ENCODE results near the gene CCDC47. TPM values are rescaled to one million over a fixed set of nuclear protein-coding genes. Genes with fewer than 3 reads are reported as not detected.

The CCDC47 gene
- total RNA-seq, 2 experiments from 2014 or later = 47.0 to 54.8 TPM

DNA sequence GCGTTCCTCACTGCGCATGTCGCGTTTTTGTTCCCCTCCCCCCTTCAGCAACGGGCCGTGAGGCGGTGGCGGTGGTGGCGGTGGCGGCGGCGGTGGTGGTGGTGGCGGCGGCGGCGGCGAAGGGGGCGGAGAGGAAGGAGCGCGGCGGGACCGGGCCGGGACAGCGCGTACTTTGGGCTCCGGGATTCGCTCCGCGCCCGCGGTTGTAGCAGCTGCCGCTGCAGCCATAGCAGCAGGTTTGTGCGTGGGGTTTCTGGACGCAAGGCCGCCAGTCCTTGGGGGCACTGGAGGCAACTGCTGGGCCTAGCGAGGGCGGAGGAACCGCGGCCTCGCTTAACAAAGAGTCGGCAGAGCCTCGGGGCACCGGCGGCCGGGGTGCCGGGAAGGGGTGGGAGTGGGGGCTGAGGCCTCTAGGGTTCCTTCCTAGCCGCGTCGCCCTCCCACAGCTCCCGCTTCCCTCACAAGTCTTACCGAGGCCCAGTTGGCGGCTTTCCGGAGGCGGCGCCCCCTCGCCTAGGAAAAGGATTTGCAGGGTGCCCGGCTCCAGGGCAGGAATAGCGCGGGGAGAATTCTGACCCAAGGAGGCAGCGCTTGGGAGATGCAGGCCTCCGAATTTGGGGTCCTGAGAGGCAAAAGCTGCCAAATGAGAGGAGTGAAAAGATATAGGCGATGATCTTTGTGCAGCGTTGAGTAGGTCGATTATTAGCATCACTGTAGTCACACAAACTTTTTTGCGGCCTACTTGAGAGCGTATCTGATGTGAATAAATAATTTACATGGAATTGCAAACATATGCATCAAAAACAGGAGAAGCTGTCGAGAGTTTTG, 958 bp upstream of the CCDC47 start, which contains the start of gene DDX42:
DDX42 (plus strand) TSS at position 30 of the 828 bp plus-strand sequence. CDS start 12,880 bp downstream, outside the sequence.
- ATAC-seq (ENCODE audit: low read depth) (peak; percentile 2), DNase-seq (peak; percentile 89)
- H3K4me3 Mint-ChIP-seq = peak within 1 kb of the TSS; percentile 91
- H3K9me3 Mint-ChIP-seq = no peaks in the 10 kb centered on the region
- peaks cover 37% of the 10 kb centered on the region for H3K4me1 Mint-ChIP-seq
- H3K27ac Mint-ChIP-seq = peak within 1 kb of the TSS; percentile 97
- H3K36me3 Mint-ChIP-seq = peaks cover 23% of the 10 kb centered on the region
- POLR2A ChIA-PET = interaction anchor here (0.6 to 5.1 kb wide), 29 partner anchors 9 to 371 kb away, joined by 3 to 64 read pairs (median 5); partner anchors contain the start of genes FTSJ3, LIMD2, MAP3K3 and PSMC5
- no peaks in the 10 kb centered on the region for H3K27me3 Mint-ChIP-seq

DNA sequence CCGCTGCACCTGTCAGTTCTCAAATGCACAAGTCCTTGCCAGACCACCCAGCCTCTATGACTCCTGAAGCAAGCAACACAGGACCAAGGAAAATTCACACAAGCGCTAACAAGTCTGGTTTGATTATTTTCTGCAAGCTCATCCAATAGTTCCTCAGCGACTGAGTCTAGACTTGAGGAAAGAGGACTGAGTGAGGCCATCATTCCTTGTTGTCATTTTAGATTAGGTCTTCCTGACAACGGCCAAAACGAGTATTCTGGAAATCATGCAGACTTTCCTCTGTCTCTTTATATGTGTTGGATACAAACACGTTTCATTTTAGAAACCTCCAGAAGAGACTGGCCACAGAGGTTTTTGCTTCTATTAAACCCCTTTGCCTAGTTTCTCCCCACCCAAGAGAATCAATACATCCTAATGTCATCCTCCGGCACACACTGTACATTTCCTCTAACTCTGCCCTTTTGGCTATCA, 561 bp downstream of the CCDC47 start:
- Mint-ChIP-seq H3K4me1 (peaks cover 29% of the 10 kb centered on the region), H3K27me3 (no peaks in the 10 kb centered on the region), H3K9me3 (no peaks in the 10 kb centered on the region), H3K36me3 (peaks cover 23% of the 10 kb centered on the region), H3K4me3 (peak overlapping the region; percentile 91), H3K27ac (peak overlapping the region; percentile 97)
- no peak for ATAC-seq (ENCODE audit: low read depth)
- DNase-seq = no peak
- POLR2A ChIA-PET = interaction anchor here (1.1 to 5.1 kb wide), 20 partner anchors 9 to 373 kb away, joined by 4 to 64 read pairs (median 7); partner anchors contain the start of genes FTSJ3, LIMD2, MAP3K3 and PSMC5

DNA sequence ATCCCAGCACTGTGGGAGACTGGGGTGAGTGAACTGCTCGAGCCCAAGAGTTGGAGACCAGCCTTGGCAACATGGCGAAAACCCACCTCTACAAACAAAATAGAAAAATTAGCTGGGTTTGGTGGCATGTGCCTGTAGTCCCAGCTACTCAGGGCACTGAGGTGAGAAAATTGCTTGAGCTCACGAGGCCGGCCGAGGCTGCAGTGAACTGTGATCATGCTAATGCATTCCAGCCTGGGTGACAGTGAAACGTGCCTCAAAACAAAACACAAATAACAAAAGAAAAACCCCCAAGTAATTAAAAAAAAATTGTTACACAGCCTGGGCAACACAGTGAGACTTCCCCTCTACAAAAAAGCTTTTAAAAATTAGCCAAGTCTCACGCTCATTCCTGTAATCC, 5.0 kb downstream of the CCDC47 start:
- Mint-ChIP-seq H3K36me3 (peaks cover 27% of the 10 kb centered on the region), H3K9me3 (no peaks in the 10 kb centered on the region), H3K27me3 (no peaks in the 10 kb centered on the region), H3K27ac (no peak overlapping the region), H3K4me3 (no peak overlapping the region), H3K4me1 (peaks cover 25% of the 10 kb centered on the region)
- DNase-seq = no peak
- no peak for ATAC-seq (ENCODE audit: low read depth)
- POLR2A ChIA-PET = interaction anchor here (0.6 kb wide), 1 partner anchor 13 kb away, joined by 3 read pairs; no protein-coding TSS in a partner anchor

DNA sequence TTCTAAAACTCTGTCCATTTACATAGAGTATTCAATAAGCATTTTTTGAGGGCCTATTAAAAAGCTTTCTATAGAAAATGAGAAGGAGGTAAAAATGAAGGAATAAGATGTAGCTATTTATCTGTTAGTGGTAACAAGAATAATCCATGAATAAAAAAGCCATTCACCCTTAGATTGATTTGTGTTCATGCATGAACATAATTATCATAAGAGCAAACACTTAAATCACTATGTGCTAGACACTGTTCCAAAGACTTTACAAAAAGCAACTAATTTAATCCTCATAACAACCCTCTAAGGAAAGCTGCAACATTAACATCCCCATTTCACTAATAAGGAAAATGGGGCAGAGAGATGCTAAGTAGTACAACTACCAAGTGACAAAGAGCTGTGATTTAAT, 6.6 kb downstream of the CCDC47 start:
- Mint-ChIP-seq H3K36me3 (peaks cover 28% of the 10 kb centered on the region), H3K27ac (no peak overlapping the region)

DNA sequence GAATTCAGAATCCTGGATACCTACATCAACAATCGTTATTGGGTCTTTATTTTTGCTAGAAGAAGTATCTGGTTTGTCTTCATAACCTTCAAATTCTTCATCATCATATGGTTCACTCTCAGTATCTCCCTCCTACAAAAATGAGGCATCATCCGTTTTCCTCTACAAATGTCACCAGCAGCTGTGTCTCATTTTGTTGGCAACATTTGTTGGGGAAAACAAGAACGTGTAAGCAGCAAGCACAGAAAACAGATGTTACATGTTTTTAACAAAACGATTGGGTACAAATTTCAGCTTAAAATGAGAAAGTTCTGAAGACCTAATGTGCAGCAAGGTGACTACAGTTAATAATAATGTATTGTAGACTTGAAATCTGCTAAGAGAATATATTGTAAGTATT, 8.7 kb downstream of the CCDC47 start:
- no peak overlapping the region for H3K4me3 Mint-ChIP-seq
- H3K9me3 Mint-ChIP-seq = no peaks in the 10 kb centered on the region
- H3K4me1 Mint-ChIP-seq = peaks cover 30% of the 10 kb centered on the region
- no peak overlapping the region for H3K27ac Mint-ChIP-seq
- H3K27me3 Mint-ChIP-seq = no peaks in the 10 kb centered on the region
- H3K36me3 Mint-ChIP-seq = peaks cover 28% of the 10 kb centered on the region
- POLR2A ChIA-PET = interaction anchor here (1.9 kb wide), 1 partner anchor 9 kb away, joined by 6 read pairs; the partner anchor contains the start of genes CCDC47 and DDX42
- DNase-seq (no peak), ATAC-seq (ENCODE audit: low read depth) (no peak)

More for the DNA sequence above, 6.6 kb downstream of the CCDC47 start:
- DNase-seq (no peak), ATAC-seq (ENCODE audit: low read depth) (no peak)
- POLR2A ChIA-PET = interaction anchor here (0.7 kb wide), 1 partner anchor 322 kb away, joined by 3 read pairs; no protein-coding TSS in a partner anchor
- Mint-ChIP-seq H3K4me3 (no peak overlapping the region), H3K27me3 (no peaks in the 10 kb centered on the region), H3K9me3 (no peaks in the 10 kb centered on the region), H3K4me1 (peaks cover 27% of the 10 kb centered on the region)

DNA sequence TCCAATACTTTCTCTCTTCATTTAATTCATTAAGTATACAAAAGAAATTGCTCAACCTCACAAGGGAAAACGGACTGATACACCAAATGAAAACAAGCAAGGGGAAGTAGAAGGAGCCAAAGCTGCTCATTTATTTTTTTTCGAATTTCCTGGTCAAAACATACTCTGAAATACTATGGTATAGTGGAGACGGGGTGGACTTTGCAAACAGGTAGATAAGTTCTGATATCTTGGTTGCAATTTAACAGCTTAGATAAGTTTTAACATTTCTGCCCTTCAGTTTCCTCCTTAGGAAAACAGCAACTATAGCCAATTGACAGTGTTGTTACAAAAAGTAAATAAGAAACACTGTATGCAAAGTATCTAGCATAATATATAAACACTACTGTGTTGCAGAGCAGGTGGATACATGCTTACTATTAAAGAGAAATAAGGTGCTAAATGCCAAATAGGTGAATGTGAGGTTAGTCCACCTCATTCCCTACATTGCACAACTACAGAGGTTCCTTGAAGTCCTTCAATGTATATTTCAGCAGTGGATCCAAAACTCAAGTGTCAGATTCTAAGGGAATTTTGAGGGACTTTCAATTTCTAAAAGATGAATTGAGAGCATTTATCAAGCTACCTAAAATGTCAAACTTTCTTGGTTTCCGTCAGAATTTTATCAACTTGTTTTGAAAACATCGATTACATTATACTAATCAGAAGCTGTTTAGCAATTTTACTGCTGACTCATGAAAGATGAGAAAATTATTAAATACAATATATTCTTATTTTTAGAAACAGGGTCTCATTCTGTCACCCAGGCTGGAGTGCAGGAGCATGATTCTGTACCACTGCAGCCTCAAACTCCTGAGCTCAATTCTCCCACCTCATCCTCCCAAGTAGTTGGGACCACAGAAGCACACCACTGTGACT, 11.0 kb downstream of the CCDC47 start:
- POLR2A ChIA-PET = interaction anchor here (0.7 to 1.9 kb wide), 6 partner anchors 9 to 71 kb away, joined by 3 to 11 read pairs (median 5); partner anchors contain the start of genes CCDC47 and DDX42
- H3K4me1 Mint-ChIP-seq = peaks cover 30% of the 10 kb centered on the region
- peak overlapping the region; percentile 28 for H3K27ac Mint-ChIP-seq
- no peaks in the 10 kb centered on the region for H3K27me3 Mint-ChIP-seq
- H3K9me3 Mint-ChIP-seq = no peaks in the 10 kb centered on the region
- no peak for DNase-seq
- no peak for ATAC-seq (ENCODE audit: low read depth)
- H3K36me3 Mint-ChIP-seq = peaks cover 26% of the 10 kb centered on the region
- H3K4me3 Mint-ChIP-seq = no peak overlapping the region

DNA sequence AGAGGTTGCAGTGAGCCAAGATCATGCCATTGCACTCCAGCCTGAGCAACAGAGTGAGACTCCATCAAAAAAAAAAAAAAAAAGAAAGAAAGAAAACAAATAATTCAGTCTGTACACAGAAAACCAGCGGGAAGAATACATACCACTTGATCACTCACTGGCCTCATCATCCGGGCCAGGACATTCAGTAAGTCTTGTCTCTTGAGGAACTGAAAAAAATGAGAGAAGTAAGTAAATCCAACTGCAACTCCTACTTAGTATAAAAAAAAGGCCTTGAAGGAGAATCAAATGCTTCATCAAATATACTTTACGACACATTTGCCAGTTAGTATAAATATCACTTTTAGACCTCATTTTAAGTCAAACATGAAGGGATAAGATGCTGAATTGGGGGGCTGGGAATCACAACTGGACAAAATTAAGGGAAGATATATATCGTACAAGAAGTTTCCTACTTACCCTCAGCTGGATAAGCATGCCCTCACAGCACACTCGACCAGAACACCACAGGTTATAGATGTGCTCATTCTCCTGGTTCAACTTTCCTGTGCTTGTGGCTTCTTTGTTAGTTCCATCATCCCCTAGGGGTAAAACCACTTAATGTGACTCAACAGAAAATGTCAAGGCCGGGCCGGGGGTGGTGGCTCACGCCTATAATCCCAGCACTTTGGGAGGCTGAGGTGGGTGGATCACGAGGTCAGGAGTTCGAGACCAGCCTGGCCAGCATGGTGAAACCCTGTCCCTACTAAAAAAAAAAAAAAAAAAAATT, 12.4 kb downstream of the CCDC47 start:
- H3K36me3 Mint-ChIP-seq = peaks cover 32% of the 10 kb centered on the region
- H3K27ac Mint-ChIP-seq = peak overlapping the region; percentile 8
- no peak for DNase-seq
- H3K4me3 Mint-ChIP-seq = no peak overlapping the region
- H3K27me3 Mint-ChIP-seq = no peaks in the 10 kb centered on the region
- no peaks in the 10 kb centered on the region for H3K9me3 Mint-ChIP-seq
- peaks cover 22% of the 10 kb centered on the region for H3K4me1 Mint-ChIP-seq
- no peak for ATAC-seq (ENCODE audit: low read depth)
- POLR2A ChIA-PET = interaction anchor here (1.1 to 1.7 kb wide), 2 partner anchors 9 to 12 kb away, joined by 8 to 11 read pairs; partner anchors contain the start of gene CCDC47

DNA sequence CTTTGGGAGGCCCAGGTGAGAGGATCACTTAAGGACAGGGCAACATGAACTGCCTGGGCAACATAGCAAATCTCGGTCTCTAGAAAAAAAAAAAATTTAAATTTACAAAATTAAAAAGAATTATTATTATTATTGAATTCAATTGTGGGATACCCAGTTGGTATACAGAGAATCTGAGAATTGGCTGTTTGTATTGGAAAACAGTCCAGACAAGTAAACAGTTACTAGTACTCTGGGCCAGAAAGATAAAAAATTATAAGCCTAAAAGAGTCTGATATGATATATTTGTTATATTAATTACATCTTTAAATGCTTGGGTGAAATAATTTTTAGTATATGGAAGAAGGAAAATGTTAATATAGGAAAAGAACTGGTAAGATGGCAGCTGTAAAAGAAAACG, 15.0 kb downstream of the CCDC47 start:
- Mint-ChIP-seq H3K9me3 (no peaks in the 10 kb centered on the region), H3K27me3 (no peaks in the 10 kb centered on the region), H3K36me3 (peaks cover 25% of the 10 kb centered on the region), H3K27ac (no peak overlapping the region), H3K4me3 (no peak overlapping the region), H3K4me1 (peaks cover 17% of the 10 kb centered on the region)
- ATAC-seq (ENCODE audit: low read depth) = no peak
- DNase-seq = no peak
- POLR2A ChIA-PET = no interaction called here

DNA sequence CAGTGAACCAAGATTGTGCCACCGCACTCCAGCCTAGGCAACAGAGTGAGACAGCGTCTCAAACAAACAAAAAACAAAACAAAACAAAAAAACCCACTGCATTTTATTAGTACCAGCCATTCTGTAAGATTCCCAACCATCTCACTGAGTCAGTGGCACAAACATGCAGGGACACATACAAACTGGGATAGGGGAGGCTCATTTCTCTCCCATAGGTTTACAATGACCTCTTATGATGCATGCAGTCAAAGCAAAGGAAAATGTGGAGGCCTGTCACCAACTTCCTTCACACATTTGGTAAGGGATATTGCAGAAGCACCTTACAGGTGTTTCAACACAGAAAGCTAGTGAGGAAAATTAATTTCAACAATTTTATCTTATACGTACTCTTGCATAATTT, 19.4 kb downstream of the CCDC47 start:
- no peak for ATAC-seq (ENCODE audit: low read depth)
- Mint-ChIP-seq H3K27me3 (no peaks in the 10 kb centered on the region), H3K4me1 (peaks cover 11% of the 10 kb centered on the region), H3K36me3 (peaks cover 23% of the 10 kb centered on the region), H3K9me3 (no peaks in the 10 kb centered on the region), H3K27ac (no peak overlapping the region), H3K4me3 (no peak overlapping the region)
- no peak for DNase-seq
- POLR2A ChIA-PET = interaction anchor here (1.3 kb wide), 1 partner anchor 19 kb away, joined by 5 read pairs; the partner anchor contains the start of gene CCDC47

DNA sequence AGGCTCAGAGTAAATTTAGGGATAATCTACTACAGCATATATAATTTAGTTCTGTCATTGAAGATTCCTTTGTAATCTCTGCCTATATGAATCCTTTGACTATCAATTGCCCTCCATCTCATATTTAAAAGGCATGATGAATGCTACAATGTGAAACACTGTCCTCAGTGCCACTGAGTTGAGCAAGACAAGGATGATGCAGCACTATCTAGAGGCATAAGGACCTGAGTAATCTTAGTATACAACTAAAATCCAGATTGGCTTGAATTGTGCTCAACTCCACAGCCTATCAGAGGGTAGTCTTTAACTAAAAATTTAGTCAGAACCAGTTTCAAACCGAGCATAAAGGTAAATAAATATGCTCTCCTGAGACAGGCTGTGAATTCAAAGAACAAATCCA, 20.2 kb downstream of the CCDC47 start:
- POLR2A ChIA-PET = interaction anchor here (2.2 to 2.9 kb wide), 2 partner anchors 9 to 11 kb away, joined by 11 to 13 read pairs; partner anchors contain the start of gene STRADA
- Mint-ChIP-seq H3K27ac (no peak overlapping the region), H3K36me3 (peaks cover 24% of the 10 kb centered on the region), H3K4me1 (peaks cover 11% of the 10 kb centered on the region), H3K4me3 (no peak overlapping the region), H3K9me3 (no peaks in the 10 kb centered on the region), H3K27me3 (no peaks in the 10 kb centered on the region)
- no peak for ATAC-seq (ENCODE audit: low read depth)
- DNase-seq = no peak

DNA sequence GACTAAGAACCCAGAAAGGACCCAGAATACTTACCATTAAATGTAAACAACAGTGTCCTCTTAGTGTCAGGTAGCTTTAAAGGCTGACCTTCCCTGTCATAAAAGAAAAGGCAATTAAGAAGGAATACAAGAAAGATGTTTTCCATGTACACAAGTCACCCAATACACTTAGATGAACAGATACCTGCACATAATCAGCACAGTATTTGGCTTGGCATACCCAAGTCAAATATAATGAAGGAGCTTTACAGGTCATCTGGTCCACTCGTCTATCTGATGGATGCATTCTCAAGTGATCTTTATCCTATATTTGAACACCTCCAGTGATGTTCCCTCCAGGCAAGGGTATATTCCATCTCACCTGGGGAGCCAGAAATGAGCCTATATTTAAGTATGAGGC, 20.7 kb downstream of the CCDC47 start:
- Mint-ChIP-seq H3K27me3 (no peaks in the 10 kb centered on the region), H3K27ac (no peak overlapping the region), H3K9me3 (no peaks in the 10 kb centered on the region), H3K36me3 (peaks cover 24% of the 10 kb centered on the region), H3K4me1 (peaks cover 11% of the 10 kb centered on the region), H3K4me3 (no peak overlapping the region)
- no peak for ATAC-seq (ENCODE audit: low read depth)
- DNase-seq = no peak
- POLR2A ChIA-PET = interaction anchor here (2.0 to 2.9 kb wide), 3 partner anchors 9 to 20 kb away, joined by 6 to 13 read pairs (median 11); partner anchors contain the start of genes CCDC47 and STRADA

DNA sequence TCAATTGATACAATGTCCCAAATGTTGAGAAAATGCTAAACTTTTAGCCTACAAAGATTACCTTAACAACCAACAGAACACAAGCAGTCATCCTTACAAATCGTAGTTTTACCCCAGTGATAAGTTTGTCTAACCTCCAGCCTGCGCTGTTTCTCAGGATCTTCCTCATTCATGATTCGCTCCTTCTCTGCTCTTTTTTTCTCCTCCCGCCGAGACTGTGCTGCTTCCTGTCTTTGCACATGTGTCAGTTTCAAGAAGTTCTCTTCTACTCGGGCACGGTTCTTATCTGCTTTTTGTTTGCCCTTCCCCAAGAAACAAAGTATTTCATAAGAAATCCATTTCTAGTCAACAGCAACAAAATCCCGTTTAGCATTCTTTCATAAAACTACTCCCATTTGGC, 21.6 kb downstream of the CCDC47 start:
- Mint-ChIP-seq H3K4me1 (peaks cover 11% of the 10 kb centered on the region), H3K27me3 (no peaks in the 10 kb centered on the region), H3K4me3 (peak overlapping the region; percentile 63), H3K27ac (peak overlapping the region; percentile 79), H3K9me3 (no peaks in the 10 kb centered on the region), H3K36me3 (peaks cover 27% of the 10 kb centered on the region)
- ATAC-seq (ENCODE audit: low read depth) (peak; percentile 83), DNase-seq (no peak)
- POLR2A ChIA-PET = interaction anchor here (1.0 to 2.9 kb wide), 4 partner anchors 9 to 90 kb away, joined by 6 to 13 read pairs (median 10); partner anchors contain the start of genes CCDC47 and STRADA
